OCI-LY1 (cell line): ENCODE data around the gene CALM3.
"Not testable (repeated sequence)": the region's sequence is repeated elsewhere in the genome, so short reads cannot be mapped to it uniquely, and the experiment has no call there.

ENCODE experiments used
- H2AFZ ChIP-seq: fragments of 200-600 bp; sonication (generic), shearing (Covaris generic); 2 replicates; pipeline ENCODE4 v1.6.0; 2014; ENCODE audit warnings: antibody characterized with exemption, mild to moderate bottlenecking, low read length
- H3F3A ChIP-seq: fragments of 200-600 bp; sonication (generic), shearing (Covaris generic); 2 replicates; pipeline ENCODE4 v1.6.0; 2014; ENCODE audit warnings: mild to moderate bottlenecking, antibody characterized with exemption, low read length, moderate library complexity; ENCODE audit not compliant: insufficient read depth
- H3K27ac ChIP-seq: fragments of 200-600 bp; sonication (generic); 2 replicates; pipeline ENCODE4 v1.5.1; 2014; ENCODE audit warnings: low read length, mixed run types, mild to moderate bottlenecking, low read depth; ENCODE audit not compliant: poor library complexity, severe bottlenecking
- H3K27me3 ChIP-seq: fragments of 200-600 bp; sonication (generic); 2 replicates; pipeline ENCODE4 v1.6.0; 2014; ENCODE audit warnings: antibody characterized with exemption, mild to moderate bottlenecking, low read length, moderate library complexity; ENCODE audit not compliant: insufficient read depth
- H3K36me3 ChIP-seq: fragments of 200-600 bp; sonication (generic); 2 replicates; pipeline ENCODE4 v1.6.1; 2014; ENCODE audit warnings: mild to moderate bottlenecking, antibody characterized with exemption, low read length, moderate library complexity, mixed read lengths; ENCODE audit not compliant: insufficient read depth
- H3K4me1 ChIP-seq: fragments of 200-600 bp; sonication (generic); 2 replicates; pipeline ENCODE4 v1.5.1; 2014; ENCODE audit warnings: mild to moderate bottlenecking, low read length, moderate library complexity; ENCODE audit not compliant: insufficient read depth, severe bottlenecking
- H3K4me2 ChIP-seq: fragments of 200-600 bp; sonication (generic), shearing (Covaris generic); 2 replicates; pipeline ENCODE4 v1.6.1; 2014; ENCODE audit warnings: low read length
- H3K4me3 ChIP-seq: fragments of 200-600 bp; sonication (generic); 2 replicates; pipeline ENCODE4 v1.5.1; 2014; ENCODE audit warnings: low read length, low read depth, mild to moderate bottlenecking, mixed read lengths; ENCODE audit not compliant: poor library complexity, severe bottlenecking
- H3K79me2 ChIP-seq: fragments of 200-600 bp; shearing (Covaris generic); 2 replicates; pipeline ENCODE4 v1.6.1; 2016; ENCODE audit warnings: mixed run types, low read length, mixed read lengths; ENCODE audit not compliant: insufficient read depth
- H3K9ac ChIP-seq: fragments of 200-600 bp; sonication (generic), shearing (Covaris generic); 2 replicates; pipeline ENCODE4 v1.6.1; 2014; ENCODE audit warnings: mild to moderate bottlenecking, low read length, mixed read lengths
- H3K9me2 ChIP-seq: fragments of 200-600 bp; sonication (generic), shearing (Covaris generic); 2 replicates; pipeline ENCODE4 v1.6.1; 2014; ENCODE audit warnings: low read depth, mild to moderate bottlenecking, low read length, mixed read lengths
- H3K9me3 ChIP-seq: fragments of 200-600 bp; shearing (Covaris generic); 2 replicates; pipeline ENCODE4 v1.6.1; 2014; ENCODE audit warnings: low read length, mixed read lengths
- H4K20me1 ChIP-seq: fragments of 200-600 bp; sonication (generic), shearing (Covaris generic); 2 replicates; pipeline ENCODE4 v1.6.0; 2016; ENCODE audit warnings: mild to moderate bottlenecking, low read length; ENCODE audit not compliant: insufficient read depth
- CTCF ChIP-seq: fragments of 200-600 bp; sonication (generic), shearing (Covaris generic); IDR thresholded peaks from 2 replicates; pipeline ENCODE4 v1.5.1; 2017; ENCODE audit warnings: mild to moderate bottlenecking, antibody characterized with exemption, low read length, moderate library complexity, mixed read lengths
- EZH2 ChIP-seq: fragments of 200-600 bp; sonication (generic), shearing (Covaris generic); IDR thresholded peaks from 2 replicates; pipeline ENCODE4 v1.8.0; 2017; ENCODE audit warnings: borderline replicate concordance, mixed run types, mild to moderate bottlenecking, antibody characterized with exemption, low read length, moderate library complexity, mixed read lengths

CALM3 gene

GRCh38 chr19:46624958-46625661, 24.0 kb downstream of the CALM3 start, which contains the start of gene PTGIR:
Gene PTGIR, minus strand, starts transcription at chr19:46625089. Its CDS starts 864 bp downstream, at chr19:46624225.
- no peaks in the 10 kb centered on the region for H3K36me3 ChIP-seq
- no peak within 1 kb of the TSS for H3K9ac ChIP-seq
- H3K9me3 ChIP-seq = no peaks in the 10 kb centered on the region
- H3K27ac ChIP-seq = no peak within 1 kb of the TSS
- H2AFZ ChIP-seq = no peak within 1 kb of the TSS
- no peaks in the 10 kb centered on the region for H3K79me2 ChIP-seq
- H3K4me2 ChIP-seq = no peak within 1 kb of the TSS
- H4K20me1 ChIP-seq = no peaks in the 10 kb centered on the region
- peaks cover under 1% of the 10 kb centered on the region for H3K4me1 ChIP-seq
- no peaks in the 10 kb centered on the region for H3K9me2 ChIP-seq
- no peak for TF ChIP-seq CTCF
- TF ChIP-seq EZH2 = no peak
- H3K4me3 ChIP-seq = no peak within 1 kb of the TSS
- H3K27me3 ChIP-seq = peaks cover 27% of the 10 kb centered on the region; the same call in 1 of the 2 replicates
- no peaks in the 10 kb centered on the region for H3F3A ChIP-seq

GRCh38 chr19:46625731-46626130, 24.6 kb downstream of the CALM3 start:
- H4K20me1 ChIP-seq = no peaks in the 10 kb centered on the region
- H3K27me3 ChIP-seq = peaks cover 27% of the 10 kb centered on the region; the same call in 1 of the 2 replicates
- no peaks in the 10 kb centered on the region for H3K36me3 ChIP-seq
- no peak overlapping the region for H3K4me2 ChIP-seq
- no peaks in the 10 kb centered on the region for H3K9me2 ChIP-seq
- no peak overlapping the region for H3K4me3 ChIP-seq
- no peak overlapping the region for H3K27ac ChIP-seq
- H2AFZ ChIP-seq = no peak overlapping the region
- no peak overlapping the region for H3K9ac ChIP-seq
- H3K9me3 ChIP-seq = no peaks in the 10 kb centered on the region
- no peaks in the 10 kb centered on the region for H3K4me1 ChIP-seq
- TF ChIP-seq EZH2 = no peak
- no peak for TF ChIP-seq CTCF
- no peaks in the 10 kb centered on the region for H3F3A ChIP-seq
- no peaks in the 10 kb centered on the region for H3K79me2 ChIP-seq

- Histone ChIP-seq H3K9me3 (no peaks in the 10 kb centered on the region), H3K9me2 (no peaks in the 10 kb centered on the region), H3K9ac (no peak overlapping the region), H2AFZ (no peak overlapping the region), H3K79me2 (no peaks in the 10 kb centered on the region), H3K27ac (no peak overlapping the region), H3K36me3 (no peaks in the 10 kb centered on the region), H3K4me3 (no peak overlapping the region), H3K27me3 (peaks cover 21% of the 10 kb centered on the region; the same call in 1 of the 2 replicates), H3K4me1 (no peaks in the 10 kb centered on the region), H4K20me1 (no peaks in the 10 kb centered on the region), H3F3A (no peaks in the 10 kb centered on the region), H3K4me2 (no peak overlapping the region)
- no peak for TF ChIP-seq CTCF
- TF ChIP-seq EZH2 = no peak
These were observed 25.3 kb downstream of the CALM3 start for GRCh38 chr19:46626446-46626845.

GRCh38 chr19:46628970-46629369, 27.8 kb downstream of the CALM3 start:
- H3K9me3 ChIP-seq, H3K9me2 ChIP-seq, H2AFZ ChIP-seq, H3K79me2 ChIP-seq, H3F3A ChIP-seq, H3K36me3 ChIP-seq, H3K4me1 ChIP-seq, H3K4me2 ChIP-seq, H4K20me1 ChIP-seq, H3K9ac ChIP-seq, H3K4me3 ChIP-seq, H3K27ac ChIP-seq: not testable (repeated sequence)
- peaks cover 21% of the 10 kb centered on the region for H3K27me3 ChIP-seq
